ENCODE measurements around the gene PLPPR1.

- TF ChIP-seq, protein P1, sequence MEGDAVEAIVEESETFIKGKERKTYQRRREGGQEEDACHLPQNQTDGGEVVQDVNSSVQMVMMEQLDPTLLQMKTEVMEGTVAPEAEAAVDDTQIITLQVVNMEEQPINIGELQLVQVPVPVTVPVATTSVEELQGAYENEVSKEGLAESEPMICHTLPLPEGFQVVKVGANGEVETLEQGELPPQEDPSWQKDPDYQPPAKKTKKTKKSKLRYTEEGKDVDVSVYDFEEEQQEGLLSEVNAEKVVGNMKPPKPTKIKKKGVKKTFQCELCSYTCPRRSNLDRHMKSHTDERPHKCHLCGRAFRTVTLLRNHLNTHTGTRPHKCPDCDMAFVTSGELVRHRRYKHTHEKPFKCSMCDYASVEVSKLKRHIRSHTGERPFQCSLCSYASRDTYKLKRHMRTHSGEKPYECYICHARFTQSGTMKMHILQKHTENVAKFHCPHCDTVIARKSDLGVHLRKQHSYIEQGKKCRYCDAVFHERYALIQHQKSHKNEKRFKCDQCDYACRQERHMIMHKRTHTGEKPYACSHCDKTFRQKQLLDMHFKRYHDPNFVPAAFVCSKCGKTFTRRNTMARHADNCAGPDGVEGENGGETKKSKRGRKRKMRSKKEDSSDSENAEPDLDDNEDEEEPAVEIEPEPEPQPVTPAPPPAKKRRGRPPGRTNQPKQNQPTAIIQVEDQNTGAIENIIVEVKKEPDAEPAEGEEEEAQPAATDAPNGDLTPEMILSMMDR (IDR thresholded peaks at IDR 0.05): no peak
- no peak for TF ChIP-seq EZH2 (IDR thresholded peaks at IDR 0.05)
These were observed 43.7 kb downstream of the PLPPR1 start for GRCh38 chr9:101072259-101072658.

All from neural progenitor cell (in vitro differentiated cells).